Neural progenitor cell (in vitro differentiated cells): ENCODE measurements around the gene KRTAP16-1. TPM values are rescaled to one million over a fixed set of nuclear protein-coding genes. Genes with fewer than 3 reads are reported as not detected.

Experiments
- DNase-seq: peaks from one replicate; pipeline ENCODE4 v3.0.0-alpha.2; 2016; ENCODE audit warnings: low spot score
- H2AFZ ChIP-seq: fragments of 200-600 bp; sonication (generic); replicated peaks from 2 replicates; pipeline ENCODE4 v1.6.1; 2016; ENCODE audit warnings: antibody characterized with exemption
- H3F3A ChIP-seq: fragments of 200-600 bp; sonication (generic); 2 replicates; pipeline ENCODE4 v1.6.1; 2016; ENCODE audit warnings: antibody characterized with exemption, low read depth
- H3K27ac ChIP-seq: fragments of 200-600 bp; sonication (generic); 2 replicates; pipeline ENCODE4 v1.5.1; 2016; ENCODE audit warnings: mild to moderate bottlenecking
- H3K27me3 ChIP-seq: fragments of 200-600 bp; sonication (generic); 2 replicates; pipeline ENCODE4 v1.6.1; 2016; ENCODE audit warnings: mild to moderate bottlenecking, moderate library complexity
- H3K36me3 ChIP-seq: fragments of 200-600 bp; sonication (generic); 2 replicates; pipeline ENCODE4 v1.5.1; 2016
- H3K4me1 ChIP-seq: fragments of 200-600 bp; sonication (generic); 2 replicates; pipeline ENCODE4 v1.6.1; 2016; ENCODE audit warnings: mixed run types
- H3K4me2 ChIP-seq: fragments of 200-600 bp; sonication (generic); 2 replicates; pipeline ENCODE4 v1.6.1; 2016
- H3K4me3 ChIP-seq: fragments of 200-600 bp; sonication (generic); 2 replicates; pipeline ENCODE4 v1.5.1; 2016
- H3K79me2 ChIP-seq: fragments of 200-600 bp; sonication (generic); 2 replicates; pipeline ENCODE4 v1.6.1; 2016; ENCODE audit warnings: low read depth
- H3K9ac ChIP-seq: fragments of 200-600 bp; sonication (generic); 2 replicates; pipeline ENCODE4 v1.6.1; 2016
- H3K9me3 ChIP-seq: fragments of 200-600 bp; sonication (generic); 2 replicates; pipeline ENCODE4 v1.5.1; 2016; ENCODE audit warnings: low read depth
- H4K20me1 ChIP-seq: fragments of 200-600 bp; sonication (generic); 2 replicates; pipeline ENCODE4 v1.6.1; 2016; ENCODE audit warnings: low read depth
- H3K27ac Mint-ChIP-seq: 3 replicates; pipeline ENCODE4 v1.8.0; 2021; ENCODE audit warnings: mixed read lengths
- H3K27me3 Mint-ChIP-seq: 2 replicates; pipeline ENCODE4 v1.8.0; 2022; ENCODE audit warnings: low read depth, mild to moderate bottlenecking, inconsistent platforms, moderate library complexity, mixed read lengths; ENCODE audit not compliant: insufficient read depth
- H3K36me3 Mint-ChIP-seq: 3 replicates; pipeline ENCODE4 v1.8.0; 2021; ENCODE audit warnings: mixed read lengths
- H3K4me1 Mint-ChIP-seq: 3 replicates; pipeline ENCODE4 v1.8.0; 2021; ENCODE audit warnings: mixed read lengths
- H3K4me3 Mint-ChIP-seq: 3 replicates; pipeline ENCODE4 v1.8.0; 2021; ENCODE audit warnings: mild to moderate bottlenecking, moderate library complexity, mixed read lengths
- H3K9me3 Mint-ChIP-seq: 3 replicates; pipeline ENCODE4 v1.8.0; 2020; ENCODE audit warnings: mixed read lengths
- EZH2 ChIP-seq: fragments of 200-600 bp; sonication (generic); IDR thresholded peaks from 2 replicates; pipeline ENCODE4 v1.6.1; 2017; ENCODE audit warnings: antibody characterized with exemption, mild to moderate bottlenecking, moderate library complexity
- EZH2phosphoT487 ChIP-seq: fragments of 200-600 bp; sonication (generic); IDR thresholded peaks from 2 replicates; pipeline ENCODE4 v1.6.1; 2017; ENCODE audit warnings: antibody characterized with exemption
- total RNA-seq: library from RNA; depleted of rRNA; stranded (reverse); fragments of >200 nt; gene quantifications from 2 replicates; pipeline ENCODE4 v1.2.3, GENCODE V29; 2015; ENCODE audit warnings: low replicate concordance
- TF ChIP-seq, protein P1 (sequence below): fragments of 200-600 bp; sonication (generic); IDR thresholded peaks from 2 replicates; pipeline ENCODE4 v1.5.1; 2017; ENCODE audit warnings: antibody characterized with exemption, mild to moderate bottlenecking

Gene KRTAP16-1
- total RNA-seq, 1 donor from 2014 or later, result not detected

DNA sequence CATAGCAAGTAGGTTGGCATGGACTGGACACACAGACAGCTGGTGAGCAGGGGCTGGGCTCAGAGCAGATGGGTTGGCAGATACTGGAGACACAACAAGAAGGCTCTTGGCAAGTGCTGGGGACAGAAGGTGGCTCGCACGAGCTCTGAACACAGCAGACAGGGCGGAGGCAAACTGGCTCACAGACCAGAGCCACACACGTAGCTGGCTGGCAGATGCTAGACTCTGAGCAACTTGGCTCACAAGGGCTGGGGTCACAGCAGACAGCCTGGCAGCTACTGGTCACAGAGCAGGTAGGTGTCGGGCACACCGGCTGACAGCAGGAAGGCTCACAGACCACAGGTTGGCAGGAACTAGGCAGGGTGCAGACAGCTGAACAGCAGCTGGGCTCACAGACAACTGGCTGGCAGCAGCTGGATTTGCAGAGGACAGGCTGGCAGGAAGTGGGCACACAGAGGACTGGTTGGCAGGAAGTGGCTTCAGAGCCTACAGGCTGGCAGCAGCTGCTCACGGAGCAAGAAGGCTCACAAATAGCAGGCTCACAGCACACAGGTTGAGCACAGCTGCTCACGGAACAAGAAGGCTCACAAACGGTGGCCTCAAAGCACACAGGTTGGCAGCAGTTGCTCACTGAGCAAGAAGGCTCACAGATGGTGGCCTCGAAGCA lies 725 bp downstream of the KRTAP16-1 start:
- Histone ChIP-seq H3K36me3 (no peaks in the 10 kb centered on the region), H3K79me2 (no peaks in the 10 kb centered on the region), H3K4me3 (no peak overlapping the region), H3K4me2 (no peak overlapping the region), H3K4me1 (peaks cover 3% of the 10 kb centered on the region), H3K9me3 (no peaks in the 10 kb centered on the region), H3K27me3 (no peaks in the 10 kb centered on the region), H2AFZ (no peak overlapping the region), H4K20me1 (no peaks in the 10 kb centered on the region), H3F3A (no peaks in the 10 kb centered on the region), H3K27ac (no peak overlapping the region), H3K9ac (no peak overlapping the region)
- H3K9me3 Mint-ChIP-seq, result no peaks in the 10 kb centered on the region
- DNase-seq, result no peak
- no peak overlapping the region for H3K4me3 Mint-ChIP-seq
- no peaks in the 10 kb centered on the region for H3K4me1 Mint-ChIP-seq
- H3K36me3 Mint-ChIP-seq, result no peaks in the 10 kb centered on the region
- H3K27ac Mint-ChIP-seq, result no peak overlapping the region
- TF ChIP-seq EZH2phosphoT487 (no peak), EZH2 (no peak)
- TF ChIP-seq, protein P1, sequence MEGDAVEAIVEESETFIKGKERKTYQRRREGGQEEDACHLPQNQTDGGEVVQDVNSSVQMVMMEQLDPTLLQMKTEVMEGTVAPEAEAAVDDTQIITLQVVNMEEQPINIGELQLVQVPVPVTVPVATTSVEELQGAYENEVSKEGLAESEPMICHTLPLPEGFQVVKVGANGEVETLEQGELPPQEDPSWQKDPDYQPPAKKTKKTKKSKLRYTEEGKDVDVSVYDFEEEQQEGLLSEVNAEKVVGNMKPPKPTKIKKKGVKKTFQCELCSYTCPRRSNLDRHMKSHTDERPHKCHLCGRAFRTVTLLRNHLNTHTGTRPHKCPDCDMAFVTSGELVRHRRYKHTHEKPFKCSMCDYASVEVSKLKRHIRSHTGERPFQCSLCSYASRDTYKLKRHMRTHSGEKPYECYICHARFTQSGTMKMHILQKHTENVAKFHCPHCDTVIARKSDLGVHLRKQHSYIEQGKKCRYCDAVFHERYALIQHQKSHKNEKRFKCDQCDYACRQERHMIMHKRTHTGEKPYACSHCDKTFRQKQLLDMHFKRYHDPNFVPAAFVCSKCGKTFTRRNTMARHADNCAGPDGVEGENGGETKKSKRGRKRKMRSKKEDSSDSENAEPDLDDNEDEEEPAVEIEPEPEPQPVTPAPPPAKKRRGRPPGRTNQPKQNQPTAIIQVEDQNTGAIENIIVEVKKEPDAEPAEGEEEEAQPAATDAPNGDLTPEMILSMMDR, result no peak
- peaks cover 2% of the 10 kb centered on the region for H3K27me3 Mint-ChIP-seq

GRCh38 chr17:41307647-41308046 lies 1.5 kb downstream of the KRTAP16-1 start:
- Histone ChIP-seq H3K4me2 (no peak overlapping the region), H3K79me2 (no peaks in the 10 kb centered on the region), H3K36me3 (no peaks in the 10 kb centered on the region), H3F3A (no peaks in the 10 kb centered on the region), H3K9ac (no peak overlapping the region), H3K4me3 (no peak overlapping the region), H3K4me1 (peaks cover 3% of the 10 kb centered on the region), H3K9me3 (no peaks in the 10 kb centered on the region), H2AFZ (peak overlapping the region; percentile 5), H3K27ac (no peak overlapping the region), H4K20me1 (no peaks in the 10 kb centered on the region), H3K27me3 (no peaks in the 10 kb centered on the region)
- TF ChIP-seq, protein P1, result no peak
- TF ChIP-seq EZH2 (no peak), EZH2phosphoT487 (no peak)
- Mint-ChIP-seq H3K36me3 (no peaks in the 10 kb centered on the region), H3K27me3 (peaks cover 2% of the 10 kb centered on the region), H3K4me1 (no peaks in the 10 kb centered on the region), H3K4me3 (no peak overlapping the region), H3K9me3 (no peaks in the 10 kb centered on the region), H3K27ac (no peak overlapping the region)
- DNase-seq, result peak; percentile 17

GRCh38 chr17:41304091-41304490 lies 5.0 kb downstream of the KRTAP16-1 start:
- H3K9me3 ChIP-seq, result no peaks in the 10 kb centered on the region
- H4K20me1 ChIP-seq, result no peaks in the 10 kb centered on the region
- H3K4me2 ChIP-seq, result no peak overlapping the region
- H3K27ac ChIP-seq, result no peak overlapping the region
- DNase-seq, result no peak
- no peaks in the 10 kb centered on the region for H3K36me3 Mint-ChIP-seq
- no peaks in the 10 kb centered on the region for H3K79me2 ChIP-seq
- no peaks in the 10 kb centered on the region for H3F3A ChIP-seq
- TF ChIP-seq, protein P1, result no peak
- TF ChIP-seq EZH2 (no peak), EZH2phosphoT487 (no peak)
- no peaks in the 10 kb centered on the region for H3K4me1 Mint-ChIP-seq
- no peak overlapping the region for H3K4me3 Mint-ChIP-seq
- no peak overlapping the region for H3K9ac ChIP-seq
- no peaks in the 10 kb centered on the region for H3K27me3 ChIP-seq
- peaks cover 4% of the 10 kb centered on the region for H3K27me3 Mint-ChIP-seq
- H3K9me3 Mint-ChIP-seq, result no peaks in the 10 kb centered on the region
- H3K36me3 ChIP-seq, result no peaks in the 10 kb centered on the region
- no peak overlapping the region for H3K4me3 ChIP-seq
- H3K4me1 ChIP-seq, result peaks cover 3% of the 10 kb centered on the region
- no peak overlapping the region for H3K27ac Mint-ChIP-seq
- H2AFZ ChIP-seq, result peak overlapping the region; percentile 17
